GM23248 (cell line): ENCODE measurements around the gene SMC1B. TPM values are rescaled to one million over a fixed set of nuclear protein-coding genes. Genes with fewer than 3 reads are reported as not detected.

Experiments used
- DNase-seq: peaks from one replicate; pipeline ENCODE4 v3.0.0-alpha.2; 2015
- H2AFZ ChIP-seq: fragments of 200-600 bp; sonication (generic); 2 replicates; pipeline ENCODE4 v1.6.1; 2016; ENCODE audit warnings: antibody characterized with exemption
- H3F3A ChIP-seq: fragments of 200-600 bp; sonication (generic); 2 replicates; pipeline ENCODE4 v1.6.1; 2016; ENCODE audit warnings: mild to moderate bottlenecking, antibody characterized with exemption, mixed run types; ENCODE audit not compliant: insufficient read depth
- H3K27ac ChIP-seq: fragments of 200-600 bp; sonication (generic); 2 replicates; pipeline ENCODE4 v1.5.1; 2016; ENCODE audit warnings: mild to moderate bottlenecking
- H3K27me3 ChIP-seq: fragments of 200-600 bp; sonication (generic); replicated peaks from 2 replicates; pipeline ENCODE4 v1.6.1; 2016; ENCODE audit warnings: mild to moderate bottlenecking; ENCODE audit not compliant: insufficient read depth
- H3K36me3 ChIP-seq: fragments of 200-600 bp; sonication (generic); 2 replicates; pipeline ENCODE4 v1.6.1; 2016; ENCODE audit warnings: low read depth, mild to moderate bottlenecking
- H3K4me1 ChIP-seq: fragments of 200-600 bp; sonication (generic); 2 replicates; pipeline ENCODE4 v1.6.1; 2016; ENCODE audit warnings: mild to moderate bottlenecking; ENCODE audit not compliant: insufficient read depth
- H3K4me2 ChIP-seq: fragments of 200-600 bp; sonication (generic); one replicate; pipeline ENCODE4 v1.6.1; 2016; ENCODE audit warnings: mild to moderate bottlenecking; ENCODE audit not compliant: unreplicated experiment
- H3K4me3 ChIP-seq: fragments of 200-600 bp; sonication (generic); 2 replicates; pipeline ENCODE4 v1.5.1; 2016; ENCODE audit warnings: mild to moderate bottlenecking
- H3K79me2 ChIP-seq: fragments of 200-600 bp; sonication (generic); 2 replicates; pipeline ENCODE4 v1.6.1; 2016; ENCODE audit warnings: mild to moderate bottlenecking; ENCODE audit not compliant: insufficient read depth
- H3K9ac ChIP-seq: fragments of 200-600 bp; sonication (generic); 2 replicates; pipeline ENCODE4 v1.6.1; 2016; ENCODE audit warnings: mild to moderate bottlenecking
- H3K9me2 ChIP-seq: fragments of 200-600 bp; sonication (generic); 2 replicates; pipeline ENCODE4 v1.6.1; 2016; ENCODE audit warnings: mixed run types, mild to moderate bottlenecking, moderate library complexity; ENCODE audit not compliant: insufficient read depth
- H3K9me3 ChIP-seq: fragments of 200-600 bp; sonication (generic); one replicate; pipeline ENCODE4 v1.6.1; 2017; ENCODE audit warnings: low read depth
- H4K20me1 ChIP-seq: fragments of 200-600 bp; sonication (generic); 2 replicates; pipeline ENCODE4 v1.6.0; 2016; ENCODE audit not compliant: insufficient read depth
- EZH2 ChIP-seq: fragments of 200-600 bp; sonication (generic); IDR thresholded peaks from 2 replicates; pipeline ENCODE4 v1.6.1; 2018; ENCODE audit warnings: antibody characterized with exemption, mild to moderate bottlenecking; ENCODE audit not compliant: insufficient read depth, poor library complexity, severe bottlenecking
- EZH2phosphoT487 ChIP-seq: fragments of 200-600 bp; sonication (generic); IDR thresholded peaks from 2 replicates; pipeline ENCODE4 v1.6.1; 2018; ENCODE audit warnings: antibody characterized with exemption, moderate library complexity, mild to moderate bottlenecking, low read depth; ENCODE audit not compliant: insufficient read depth
- WGBS, 2 experiments: methylation state at CpG; one replicate each; pipeline ENCODE4 v1.1.6; 2015 to 2017; ENCODE audit warnings: low lambda C conversion rate in 2 of 2, low coverage in 1 of 2; ENCODE audit errors: missing lambda C conversion rate in 2 of 2; 5-methylcytosine and 5-hydroxymethylcytosine counted together
- in situ Hi-C: fragments of 300-500 bp; cut with MboI; formaldehyde crosslinking; loops from 2 replicates; pipeline ENCODE4 v1.15.0; 2020
- polyA plus RNA-seq: library from polyadenylated mRNA; unstranded; fragments of >200 nt; fragmentation: Nextera tagmentation; extraction: Ambion mirVana; gene quantifications from 2 replicates; pipeline ENCODE4 v1.2.1, GENCODE V29; 2016
- total RNA-seq: library from RNA; depleted of rRNA; stranded (reverse); fragments of >200 nt; shearing (Covaris generic); gene quantifications from 2 replicates; pipeline ENCODE4 v1.2.3, GENCODE V29; 2014

SMC1B gene
- total and polyA plus RNA-seq, 2 experiments from 2014 or later = 0.08 TPM; not detected in 1

GRCh38 chr22:45332001-45332400 lies 81.4 kb downstream of the SMC1B start:
- Histone ChIP-seq H3K4me3 (no peak overlapping the region), H3K27ac (no peak overlapping the region), H2AFZ (no peak overlapping the region), H3K9me3 (no peaks in the 10 kb centered on the region), H4K20me1 (no peaks in the 10 kb centered on the region), H3K4me1 (peaks cover 18% of the 10 kb centered on the region), H3K27me3 (no peaks in the 10 kb centered on the region), H3K79me2 (no peaks in the 10 kb centered on the region), H3F3A (peaks cover 11% of the 10 kb centered on the region; the same call in 1 of the 2 replicates), H3K36me3 (no peaks in the 10 kb centered on the region; the same call in 1 of the 2 replicates), H3K9me2 (no peaks in the 10 kb centered on the region), H3K4me2 (no peak overlapping the region), H3K9ac (no peak overlapping the region)
- WGBS, 2 experiments = 90 to 91% methylated on average over 7 of the region's 7 CpGs
- DNase-seq = no peak
- TF ChIP-seq EZH2phosphoT487 = no peak
- no peak for TF ChIP-seq EZH2
- in situ Hi-C loops = no loop called here

GRCh38 chr22:45331486-45331885 lies 81.9 kb downstream of the SMC1B start:
- H2AFZ ChIP-seq = no peak overlapping the region
- no peaks in the 10 kb centered on the region for H3K9me2 ChIP-seq
- no peak overlapping the region for H3K4me2 ChIP-seq
- peaks cover 11% of the 10 kb centered on the region; the same call in 1 of the 2 replicates for H3F3A ChIP-seq
- no peaks in the 10 kb centered on the region for H3K27me3 ChIP-seq
- DNase-seq = no peak
- WGBS, 2 experiments = 94 to 96% methylated on average over 9 of the region's 9 CpGs
- H3K4me1 ChIP-seq = peaks cover 18% of the 10 kb centered on the region
- no peak for TF ChIP-seq EZH2
- no peak for TF ChIP-seq EZH2phosphoT487
- no peaks in the 10 kb centered on the region for H3K79me2 ChIP-seq
- no peaks in the 10 kb centered on the region; the same call in 1 of the 2 replicates for H3K36me3 ChIP-seq
- H3K4me3 ChIP-seq = no peak overlapping the region
- H3K9me3 ChIP-seq = no peaks in the 10 kb centered on the region
- H4K20me1 ChIP-seq = no peaks in the 10 kb centered on the region
- in situ Hi-C loops = no loop called here
- H3K9ac ChIP-seq = no peak overlapping the region
- no peak overlapping the region for H3K27ac ChIP-seq

- H3K4me3 ChIP-seq = no peak overlapping the region
- WGBS, 2 experiments = 92 to 96% methylated on average over 19 of the region's 19 CpGs
- DNase-seq = no peak
- no peaks in the 10 kb centered on the region for H3K9me2 ChIP-seq
- H3K9ac ChIP-seq = no peak overlapping the region
- no peaks in the 10 kb centered on the region; the same call in 1 of the 2 replicates for H3K36me3 ChIP-seq
- H3K4me2 ChIP-seq = no peak overlapping the region
- in situ Hi-C loops = no loop called here
- H2AFZ ChIP-seq = no peak overlapping the region
- TF ChIP-seq EZH2 (no peak), EZH2phosphoT487 (no peak)
- no peaks in the 10 kb centered on the region for H3K27me3 ChIP-seq
- no peak overlapping the region for H3K27ac ChIP-seq
- H3F3A ChIP-seq = peaks cover 11% of the 10 kb centered on the region; the same call in 1 of the 2 replicates
- peaks cover 18% of the 10 kb centered on the region for H3K4me1 ChIP-seq
- no peaks in the 10 kb centered on the region for H4K20me1 ChIP-seq
- no peaks in the 10 kb centered on the region for H3K9me3 ChIP-seq
- no peaks in the 10 kb centered on the region for H3K79me2 ChIP-seq
Measured at GRCh38 chr22:45330548-45330947, 82.9 kb downstream of the SMC1B start.

- no peak overlapping the region for H3K27ac ChIP-seq
- H3K27me3 ChIP-seq = no peaks in the 10 kb centered on the region
- H2AFZ ChIP-seq = no peak overlapping the region
- no peak overlapping the region for H3K4me3 ChIP-seq
- H3K4me2 ChIP-seq = no peak overlapping the region
- no peaks in the 10 kb centered on the region for H3K79me2 ChIP-seq
- no peaks in the 10 kb centered on the region for H3K9me3 ChIP-seq
- H3K4me1 ChIP-seq = peaks cover 16% of the 10 kb centered on the region
- no peaks in the 10 kb centered on the region for H3K36me3 ChIP-seq
- peaks cover 11% of the 10 kb centered on the region; the same call in 1 of the 2 replicates for H3F3A ChIP-seq
- no peaks in the 10 kb centered on the region for H3K9me2 ChIP-seq
- in situ Hi-C loops = no loop called here
- WGBS, 2 experiments = 54 to 58% methylated on average over 12 of the region's 12 CpGs
- TF ChIP-seq EZH2phosphoT487 = no peak
- TF ChIP-seq EZH2 = no peak
- H4K20me1 ChIP-seq = no peaks in the 10 kb centered on the region
- no peak for DNase-seq
- no peak overlapping the region for H3K9ac ChIP-seq
Measured at GRCh38 chr22:45329530-45329936, 83.9 kb downstream of the SMC1B start.
